OCI-LY1 (cell line): ENCODE data around the gene HGFAC.

Source experiments
- EZH2 ChIP-seq: fragments of 200-600 bp; sonication (generic), shearing (Covaris generic); IDR thresholded peaks from 2 replicates; pipeline ENCODE4 v1.8.0; 2017; ENCODE audit warnings: borderline replicate concordance, mixed run types, mild to moderate bottlenecking, antibody characterized with exemption, low read length, moderate library complexity, mixed read lengths
- TF ChIP-seq, protein P1 (sequence below): fragments of 200-600 bp; sonication (generic), shearing (Covaris generic); IDR thresholded peaks from 2 replicates; pipeline ENCODE4 v1.5.1; 2017; ENCODE audit warnings: mild to moderate bottlenecking, antibody characterized with exemption, low read length, moderate library complexity, mixed read lengths

DNA sequence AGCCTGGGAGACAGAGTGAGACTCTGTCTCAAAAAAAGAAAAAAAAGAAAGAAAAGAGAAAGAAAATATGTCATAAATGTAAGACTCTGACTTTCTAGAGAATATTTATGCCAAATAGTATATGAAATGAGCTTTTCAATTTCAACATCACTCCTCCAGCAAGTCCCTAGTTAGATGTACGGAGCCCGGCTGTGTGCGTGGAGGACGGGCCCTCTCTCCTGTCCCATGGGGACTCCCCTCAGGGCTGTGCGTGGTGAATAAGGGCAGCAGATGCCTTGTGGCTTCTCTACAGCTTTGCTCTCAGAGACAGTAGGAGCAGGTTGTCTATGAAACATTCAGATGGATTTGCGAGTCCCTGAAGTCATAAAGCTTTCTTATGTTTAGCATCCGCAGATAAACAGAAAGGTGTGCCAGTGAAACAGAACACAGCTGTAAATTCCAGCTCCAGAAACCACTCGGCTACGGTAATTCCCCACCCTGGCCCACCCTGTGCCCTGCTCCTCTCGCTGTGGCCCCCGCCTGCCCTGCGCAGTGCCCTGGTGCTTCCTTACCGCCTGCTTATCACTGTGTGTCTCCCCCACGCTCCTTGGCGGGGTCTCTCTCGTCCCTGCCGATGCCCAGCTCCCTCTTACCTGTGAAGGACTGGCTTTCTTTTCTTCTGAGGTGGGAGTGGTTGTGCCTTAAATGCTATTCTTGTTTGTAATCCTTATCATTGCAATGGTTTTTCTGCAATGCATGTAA is 13.9 kb upstream of the HGFAC start:
- TF ChIP-seq, protein P1, sequence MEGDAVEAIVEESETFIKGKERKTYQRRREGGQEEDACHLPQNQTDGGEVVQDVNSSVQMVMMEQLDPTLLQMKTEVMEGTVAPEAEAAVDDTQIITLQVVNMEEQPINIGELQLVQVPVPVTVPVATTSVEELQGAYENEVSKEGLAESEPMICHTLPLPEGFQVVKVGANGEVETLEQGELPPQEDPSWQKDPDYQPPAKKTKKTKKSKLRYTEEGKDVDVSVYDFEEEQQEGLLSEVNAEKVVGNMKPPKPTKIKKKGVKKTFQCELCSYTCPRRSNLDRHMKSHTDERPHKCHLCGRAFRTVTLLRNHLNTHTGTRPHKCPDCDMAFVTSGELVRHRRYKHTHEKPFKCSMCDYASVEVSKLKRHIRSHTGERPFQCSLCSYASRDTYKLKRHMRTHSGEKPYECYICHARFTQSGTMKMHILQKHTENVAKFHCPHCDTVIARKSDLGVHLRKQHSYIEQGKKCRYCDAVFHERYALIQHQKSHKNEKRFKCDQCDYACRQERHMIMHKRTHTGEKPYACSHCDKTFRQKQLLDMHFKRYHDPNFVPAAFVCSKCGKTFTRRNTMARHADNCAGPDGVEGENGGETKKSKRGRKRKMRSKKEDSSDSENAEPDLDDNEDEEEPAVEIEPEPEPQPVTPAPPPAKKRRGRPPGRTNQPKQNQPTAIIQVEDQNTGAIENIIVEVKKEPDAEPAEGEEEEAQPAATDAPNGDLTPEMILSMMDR = no peak
- TF ChIP-seq EZH2 = no peak
